Measurements from ENCODE around the gene DDX56.

The DDX56 gene, protein sequence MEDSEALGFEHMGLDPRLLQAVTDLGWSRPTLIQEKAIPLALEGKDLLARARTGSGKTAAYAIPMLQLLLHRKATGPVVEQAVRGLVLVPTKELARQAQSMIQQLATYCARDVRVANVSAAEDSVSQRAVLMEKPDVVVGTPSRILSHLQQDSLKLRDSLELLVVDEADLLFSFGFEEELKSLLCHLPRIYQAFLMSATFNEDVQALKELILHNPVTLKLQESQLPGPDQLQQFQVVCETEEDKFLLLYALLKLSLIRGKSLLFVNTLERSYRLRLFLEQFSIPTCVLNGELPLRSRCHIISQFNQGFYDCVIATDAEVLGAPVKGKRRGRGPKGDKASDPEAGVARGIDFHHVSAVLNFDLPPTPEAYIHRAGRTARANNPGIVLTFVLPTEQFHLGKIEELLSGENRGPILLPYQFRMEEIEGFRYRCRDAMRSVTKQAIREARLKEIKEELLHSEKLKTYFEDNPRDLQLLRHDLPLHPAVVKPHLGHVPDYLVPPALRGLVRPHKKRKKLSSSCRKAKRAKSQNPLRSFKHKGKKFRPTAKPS

GRCh38 chr7:44573464-44574286 lies at the start of gene DDX56:
Gene DDX56, minus strand, starts transcription at chr7:44573908. Its CDS starts 13 bp downstream, at chr7:44573895.
- H3K9me3 ChIP-seq (ENCODE audit: control insufficient read depth, insufficient read depth, low read length), result no peaks in the 10 kb centered on the region
- H3K4me1 ChIP-seq (ENCODE audit: insufficient read depth, low read length), result peaks cover 9% of the 10 kb centered on the region; the same call in 1 of the 2 replicates
- H3K9ac ChIP-seq (ENCODE audit: low read depth, low read length), result peak within 1 kb of the TSS; percentile 90
- H3K36me3 ChIP-seq (ENCODE audit: insufficient read depth, low read length), result peaks cover 41% of the 10 kb centered on the region

- Histone ChIP-seq H3K9me3 (ENCODE audit: control insufficient read depth, insufficient read depth, low read length) (no peaks in the 10 kb centered on the region), H3K36me3 (ENCODE audit: insufficient read depth, low read length) (peaks cover 3% of the 10 kb centered on the region; the same call in 1 of the 2 replicates), H3K9ac (ENCODE audit: low read depth, low read length) (no peak overlapping the region), H3K4me1 (ENCODE audit: insufficient read depth, low read length) (peaks cover 4% of the 10 kb centered on the region; the same call in 1 of the 2 replicates)
Measured at GRCh38 chr7:44622342-44623151, 48.8 kb upstream of the DDX56 start.

DNA sequence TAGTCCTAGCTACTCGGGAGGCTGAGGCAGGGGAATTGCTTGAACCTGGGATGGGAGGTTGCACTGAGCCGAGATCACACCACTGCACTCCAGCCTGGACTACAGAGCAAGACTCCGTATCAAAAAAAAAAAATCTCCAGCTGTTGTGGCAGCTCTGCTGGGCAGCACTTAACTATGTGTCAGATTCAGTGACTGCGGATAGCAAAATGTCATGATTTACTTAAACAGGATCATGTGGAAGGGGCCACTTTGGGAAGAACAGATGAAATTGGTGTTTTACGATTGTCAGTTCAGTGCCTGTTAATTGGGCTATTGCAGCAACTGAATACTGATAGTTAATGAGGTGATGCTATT lies 48.0 kb upstream of the DDX56 start:
- Histone ChIP-seq H3K4me1 (ENCODE audit: insufficient read depth, low read length) (peaks cover 4% of the 10 kb centered on the region; the same call in 1 of the 2 replicates), H3K36me3 (ENCODE audit: insufficient read depth, low read length) (peaks cover 3% of the 10 kb centered on the region; the same call in 1 of the 2 replicates), H3K9ac (ENCODE audit: low read depth, low read length) (no peak overlapping the region)

DNA sequence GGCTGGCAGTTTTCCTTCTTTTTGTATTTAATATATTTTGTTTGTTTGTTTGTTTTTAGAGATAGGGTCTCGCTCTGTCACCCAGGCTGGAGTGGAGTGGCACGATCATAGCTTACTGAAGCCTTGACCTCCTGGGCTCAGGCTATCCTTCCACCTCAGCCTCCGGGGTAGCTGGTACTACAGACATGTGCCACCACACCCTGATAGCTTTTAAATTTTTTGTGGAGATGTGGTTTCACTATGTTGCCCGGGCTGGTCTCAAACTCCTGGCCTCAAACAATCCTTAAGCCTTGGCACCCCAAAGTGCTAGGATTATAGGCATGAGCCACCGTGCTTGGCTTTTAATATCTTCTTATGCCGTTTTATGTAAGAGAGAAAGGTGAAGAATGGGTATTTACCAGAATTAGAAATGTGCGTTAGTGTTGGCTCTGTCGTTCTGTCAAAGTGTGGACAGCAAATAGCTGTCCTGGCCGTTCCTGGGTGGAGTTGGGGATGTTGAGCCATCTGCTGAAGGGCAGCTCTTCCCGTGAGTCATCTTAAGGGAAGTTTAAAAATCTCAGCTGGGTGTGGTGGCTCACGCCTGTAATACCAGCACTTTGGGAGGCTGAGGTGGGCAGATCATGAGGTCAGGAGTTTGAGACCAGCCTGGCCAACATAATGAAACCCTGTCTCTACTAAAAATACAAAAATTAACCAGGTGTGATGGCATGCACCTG lies 47.5 kb upstream of the DDX56 start:
- Histone ChIP-seq H3K9me3 (ENCODE audit: control insufficient read depth, insufficient read depth, low read length) (no peaks in the 10 kb centered on the region), H3K4me1 (ENCODE audit: insufficient read depth, low read length) (peaks cover under 1% of the 10 kb centered on the region; the same call in 1 of the 2 replicates), H3K9ac (ENCODE audit: low read depth, low read length) (no peak overlapping the region), H3K36me3 (ENCODE audit: insufficient read depth, low read length) (peaks cover 3% of the 10 kb centered on the region; the same call in 1 of the 2 replicates)

More for the DNA sequence above, 48.0 kb upstream of the DDX56 start:
- H3K9me3 ChIP-seq (ENCODE audit: control insufficient read depth, insufficient read depth, low read length), result no peaks in the 10 kb centered on the region

GRCh38 chr7:44618753-44619152 lies 45.0 kb upstream of the DDX56 start:
- H3K4me1 ChIP-seq (ENCODE audit: insufficient read depth, low read length), result peaks cover 10% of the 10 kb centered on the region

GRCh38 chr7:44618045-44618444 lies 44.3 kb upstream of the DDX56 start:
- Histone ChIP-seq H3K9me3 (ENCODE audit: control insufficient read depth, insufficient read depth, low read length) (no peaks in the 10 kb centered on the region), H3K9ac (ENCODE audit: low read depth, low read length) (no peak overlapping the region), H3K4me1 (ENCODE audit: insufficient read depth, low read length) (peaks cover 10% of the 10 kb centered on the region), H3K36me3 (ENCODE audit: insufficient read depth, low read length) (no peaks in the 10 kb centered on the region)

More at GRCh38 chr7:44618753-44619152, 45.0 kb upstream of the DDX56 start:
- H3K9me3 ChIP-seq (ENCODE audit: control insufficient read depth, insufficient read depth, low read length), result no peaks in the 10 kb centered on the region
- no peak overlapping the region for H3K9ac ChIP-seq (ENCODE audit: low read depth, low read length)
- H3K36me3 ChIP-seq (ENCODE audit: insufficient read depth, low read length), result no peaks in the 10 kb centered on the region

GRCh38 chr7:44617225-44617890 lies 43.6 kb upstream of the DDX56 start:
- Histone ChIP-seq H3K9ac (ENCODE audit: low read depth, low read length) (no peak overlapping the region), H3K4me1 (ENCODE audit: insufficient read depth, low read length) (peaks cover 10% of the 10 kb centered on the region), H3K36me3 (ENCODE audit: insufficient read depth, low read length) (no peaks in the 10 kb centered on the region), H3K9me3 (ENCODE audit: control insufficient read depth, insufficient read depth, low read length) (no peaks in the 10 kb centered on the region)

DNA sequence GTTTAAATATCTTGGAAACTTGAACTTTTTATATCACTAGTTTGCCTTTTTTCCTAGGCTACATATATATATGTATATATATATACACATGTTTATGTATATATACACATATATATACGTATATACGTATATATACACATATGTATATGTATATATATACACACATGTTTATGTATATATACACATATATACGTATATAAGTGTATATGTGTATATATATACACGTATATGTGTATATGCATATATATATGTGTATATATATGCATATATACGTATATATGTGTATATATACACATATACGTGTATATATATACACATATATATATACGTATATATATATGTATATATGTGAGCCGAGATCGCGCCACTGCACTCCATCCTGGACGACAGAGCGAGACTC lies 42.8 kb upstream of the DDX56 start:
- Histone ChIP-seq H3K9ac (ENCODE audit: low read depth, low read length) (no peak overlapping the region), H3K4me1 (ENCODE audit: insufficient read depth, low read length) (peaks cover 10% of the 10 kb centered on the region), H3K36me3 (ENCODE audit: insufficient read depth, low read length) (no peaks in the 10 kb centered on the region), H3K9me3 (ENCODE audit: control insufficient read depth, insufficient read depth, low read length) (no peaks in the 10 kb centered on the region)

DNA sequence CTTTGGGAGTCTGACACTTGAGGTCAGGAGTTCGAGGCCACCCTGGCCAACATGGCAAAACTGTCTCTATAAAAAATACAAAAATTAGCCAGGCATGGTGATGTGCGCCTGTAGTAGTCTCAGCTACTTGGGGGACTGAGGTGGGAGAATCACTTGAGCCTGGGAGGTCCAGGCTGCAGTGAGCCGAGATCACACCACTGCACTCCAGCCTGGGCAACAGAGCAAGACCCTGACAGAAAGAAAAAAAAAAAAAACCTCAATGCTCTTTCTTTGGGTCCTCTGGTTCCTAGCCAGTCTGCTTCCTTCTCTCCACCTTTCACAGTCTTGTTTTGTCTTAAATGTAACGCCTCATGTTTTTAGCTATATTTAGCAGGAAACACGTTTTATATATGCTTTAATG lies 42.1 kb upstream of the DDX56 start:
- no peaks in the 10 kb centered on the region for H3K36me3 ChIP-seq (ENCODE audit: insufficient read depth, low read length)
- peaks cover 10% of the 10 kb centered on the region for H3K4me1 ChIP-seq (ENCODE audit: insufficient read depth, low read length)
- H3K9me3 ChIP-seq (ENCODE audit: control insufficient read depth, insufficient read depth, low read length), result no peaks in the 10 kb centered on the region
- no peak overlapping the region for H3K9ac ChIP-seq (ENCODE audit: low read depth, low read length)

GRCh38 chr7:44615149-44615611 lies 41.5 kb upstream of the DDX56 start:
- peaks cover 10% of the 10 kb centered on the region for H3K4me1 ChIP-seq (ENCODE audit: insufficient read depth, low read length)
- H3K9me3 ChIP-seq (ENCODE audit: control insufficient read depth, insufficient read depth, low read length), result no peaks in the 10 kb centered on the region
- no peak overlapping the region for H3K9ac ChIP-seq (ENCODE audit: low read depth, low read length)
- H3K36me3 ChIP-seq (ENCODE audit: insufficient read depth, low read length), result no peaks in the 10 kb centered on the region

DNA sequence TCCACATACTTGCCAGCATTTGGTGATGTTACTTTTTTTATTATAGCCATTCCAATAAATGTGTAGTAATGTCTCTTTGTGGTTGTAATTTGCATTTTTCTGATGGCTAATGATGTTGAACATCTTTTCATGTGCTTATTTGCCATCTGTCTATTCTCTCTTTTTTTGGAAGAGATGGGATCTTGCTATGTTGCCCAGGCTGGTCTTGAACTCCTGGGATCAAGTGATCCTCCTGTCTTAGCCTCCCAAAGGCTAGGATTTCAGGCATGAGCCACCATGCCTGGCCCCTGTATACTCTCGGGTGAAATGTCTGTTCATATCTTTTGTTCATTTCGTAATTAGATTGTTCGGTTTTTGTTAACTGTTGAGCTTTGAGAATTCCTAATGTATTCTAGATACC lies 36.1 kb upstream of the DDX56 start:
- no peaks in the 10 kb centered on the region for H3K36me3 ChIP-seq (ENCODE audit: insufficient read depth, low read length)
- no peak overlapping the region for H3K9ac ChIP-seq (ENCODE audit: low read depth, low read length)
- peaks cover 10% of the 10 kb centered on the region for H3K4me1 ChIP-seq (ENCODE audit: insufficient read depth, low read length)
- no peaks in the 10 kb centered on the region for H3K9me3 ChIP-seq (ENCODE audit: control insufficient read depth, insufficient read depth, low read length)

DNA sequence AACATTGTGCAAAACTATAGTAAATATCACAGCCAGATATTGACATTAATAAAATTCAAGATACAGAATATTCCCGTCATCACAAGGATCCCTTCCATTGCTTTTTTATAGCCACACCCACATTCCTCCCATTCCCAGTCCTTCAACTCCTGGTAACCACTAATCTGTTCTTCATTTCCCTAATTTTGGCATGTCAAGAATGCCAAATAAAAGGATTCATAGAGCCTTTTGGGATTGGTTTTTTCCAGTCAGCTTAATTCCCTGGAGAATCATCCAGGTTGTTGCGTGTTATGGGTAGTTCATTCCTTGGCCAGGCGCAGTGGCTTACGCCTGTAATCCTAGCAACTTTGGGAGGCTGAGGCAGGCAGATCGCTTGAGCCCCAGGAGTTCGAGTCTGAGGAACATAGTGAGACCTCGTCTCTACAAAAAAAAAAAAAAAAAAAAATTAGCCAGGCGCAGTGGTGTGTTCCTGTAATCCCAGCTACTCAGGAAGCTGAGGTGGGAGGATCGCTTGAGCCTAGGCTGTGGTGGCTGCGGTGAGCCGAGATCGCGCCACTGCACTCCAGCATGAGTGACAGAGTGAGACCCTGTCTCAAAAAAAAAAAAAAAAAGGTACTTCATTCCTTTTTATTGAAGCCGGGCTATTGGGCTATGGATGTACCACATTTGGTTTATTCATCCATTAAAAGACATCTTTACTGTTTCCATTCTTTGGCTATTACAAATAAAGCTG lies 35.4 kb upstream of the DDX56 start:
- no peaks in the 10 kb centered on the region for H3K9me3 ChIP-seq (ENCODE audit: control insufficient read depth, insufficient read depth, low read length)
- no peaks in the 10 kb centered on the region for H3K36me3 ChIP-seq (ENCODE audit: insufficient read depth, low read length)
- H3K9ac ChIP-seq (ENCODE audit: low read depth, low read length), result no peak overlapping the region
- H3K4me1 ChIP-seq (ENCODE audit: insufficient read depth, low read length), result peaks cover 4% of the 10 kb centered on the region; the same call in 1 of the 2 replicates

Measured in ES-I3 (cell line).